ENCODE data around the gene RBM33. TPM values are rescaled to one million over a fixed set of nuclear protein-coding genes. Genes with fewer than 3 reads are reported as not detected.

RBM33 gene
- total RNA-seq, 1 donor from 2014 or later, result 30.8 TPM

DNA sequence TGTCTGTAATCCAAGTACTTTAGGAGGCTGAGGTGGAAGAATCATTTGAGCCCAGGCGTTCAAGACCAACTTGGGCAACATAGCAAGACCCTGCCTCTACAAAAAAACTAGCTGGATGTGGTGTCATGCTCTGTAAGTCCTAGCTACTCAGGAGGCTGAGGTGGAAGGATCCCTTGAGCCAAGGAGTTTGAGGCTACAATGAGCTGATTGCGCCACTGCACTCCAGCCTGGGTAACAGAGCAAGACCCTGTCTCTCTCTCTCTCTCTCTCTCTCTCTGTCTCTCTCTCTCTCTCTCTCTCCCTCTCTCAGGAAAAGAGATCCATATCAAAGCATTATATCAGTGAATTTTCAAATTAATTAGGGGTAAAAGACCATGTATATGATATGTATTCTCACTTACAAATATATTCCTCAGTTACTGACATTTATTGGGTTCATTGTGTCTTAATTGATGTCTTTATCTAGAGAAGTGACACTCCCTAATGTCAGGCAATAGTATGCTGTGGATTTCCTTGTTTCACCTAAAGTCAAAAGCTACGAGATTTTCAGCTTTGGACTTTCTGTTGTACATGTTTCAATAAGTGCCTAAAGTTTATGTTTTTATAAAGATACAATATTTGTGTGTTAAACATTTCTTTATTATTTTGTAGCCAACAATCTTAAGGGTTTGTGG is 91.1 kb downstream of the RBM33 start:
- DNase-seq, result no peak
- Histone ChIP-seq H3K9me3 (replicated peaks) (no peaks in the 10 kb centered on the region), H3K27me3 (ENCODE audit: low read depth) (no peaks in the 10 kb centered on the region), H3K4me1 (peaks cover 33% of the 10 kb centered on the region), H3K36me3 (peaks cover 34% of the 10 kb centered on the region), H3K27ac (replicated peaks) (no peak overlapping the region), H3K4me3 (no peak overlapping the region)
- intact Hi-C loops (cut with micrococcal nuclease), result no loop called here
- TF ChIP-seq, protein P1, sequence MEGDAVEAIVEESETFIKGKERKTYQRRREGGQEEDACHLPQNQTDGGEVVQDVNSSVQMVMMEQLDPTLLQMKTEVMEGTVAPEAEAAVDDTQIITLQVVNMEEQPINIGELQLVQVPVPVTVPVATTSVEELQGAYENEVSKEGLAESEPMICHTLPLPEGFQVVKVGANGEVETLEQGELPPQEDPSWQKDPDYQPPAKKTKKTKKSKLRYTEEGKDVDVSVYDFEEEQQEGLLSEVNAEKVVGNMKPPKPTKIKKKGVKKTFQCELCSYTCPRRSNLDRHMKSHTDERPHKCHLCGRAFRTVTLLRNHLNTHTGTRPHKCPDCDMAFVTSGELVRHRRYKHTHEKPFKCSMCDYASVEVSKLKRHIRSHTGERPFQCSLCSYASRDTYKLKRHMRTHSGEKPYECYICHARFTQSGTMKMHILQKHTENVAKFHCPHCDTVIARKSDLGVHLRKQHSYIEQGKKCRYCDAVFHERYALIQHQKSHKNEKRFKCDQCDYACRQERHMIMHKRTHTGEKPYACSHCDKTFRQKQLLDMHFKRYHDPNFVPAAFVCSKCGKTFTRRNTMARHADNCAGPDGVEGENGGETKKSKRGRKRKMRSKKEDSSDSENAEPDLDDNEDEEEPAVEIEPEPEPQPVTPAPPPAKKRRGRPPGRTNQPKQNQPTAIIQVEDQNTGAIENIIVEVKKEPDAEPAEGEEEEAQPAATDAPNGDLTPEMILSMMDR (IDR thresholded peaks at IDR 0.05; ENCODE audit: borderline replicate concordance), result no peak

- TF ChIP-seq, protein P1 (IDR thresholded peaks at IDR 0.05; ENCODE audit: borderline replicate concordance), result no peak
- no peak overlapping the region for H3K4me3 ChIP-seq
- DNase-seq, result no peak
- no peaks in the 10 kb centered on the region for H3K27me3 ChIP-seq (ENCODE audit: low read depth)
- H3K36me3 ChIP-seq, result peaks cover 54% of the 10 kb centered on the region
- peaks cover 17% of the 10 kb centered on the region for H3K4me1 ChIP-seq
- no peak overlapping the region for H3K27ac ChIP-seq (replicated peaks)
- H3K9me3 ChIP-seq (replicated peaks), result no peaks in the 10 kb centered on the region
- intact Hi-C loops (cut with micrococcal nuclease), result no loop called here
Observed at GRCh38 chr7:155737590-155737989, 93.1 kb downstream of the RBM33 start.

DNA sequence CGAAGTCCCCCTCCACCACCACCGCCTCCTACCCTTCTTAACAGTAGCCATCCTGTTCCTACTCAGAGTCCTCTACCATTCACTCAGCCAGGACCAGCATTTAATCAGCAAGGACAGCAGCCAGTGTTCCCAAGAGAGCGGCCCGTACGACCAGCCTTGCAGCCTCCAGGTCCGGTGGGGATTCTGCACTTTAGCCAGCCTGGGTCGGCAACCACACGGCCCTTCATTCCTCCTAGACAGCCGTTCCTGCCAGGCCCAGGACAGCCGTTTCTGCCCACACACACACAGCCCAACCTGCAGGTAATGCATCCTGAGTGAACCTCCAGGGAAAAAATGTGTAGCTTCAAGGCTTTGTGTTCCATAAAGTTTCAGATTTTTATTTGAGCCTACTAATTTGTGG is 93.6 kb downstream of the RBM33 start:
- Histone ChIP-seq H3K36me3 (peaks cover 59% of the 10 kb centered on the region), H3K4me3 (no peak overlapping the region), H3K27ac (replicated peaks) (no peak overlapping the region), H3K4me1 (peaks cover 12% of the 10 kb centered on the region), H3K9me3 (replicated peaks) (no peaks in the 10 kb centered on the region), H3K27me3 (ENCODE audit: low read depth) (no peaks in the 10 kb centered on the region)
- DNase-seq, result no peak
- intact Hi-C loops (cut with micrococcal nuclease), result loop anchor here (2.0 kb wide), 1 partner anchor 139 kb away; no protein-coding TSS in a partner anchor
- TF ChIP-seq, protein P1 (IDR thresholded peaks at IDR 0.05; ENCODE audit: borderline replicate concordance), result no peak

GRCh38 chr7:155738652-155739537 is 94.4 kb downstream of the RBM33 start:
- Histone ChIP-seq H3K27ac (replicated peaks) (no peak overlapping the region), H3K36me3 (peaks cover 65% of the 10 kb centered on the region), H3K4me1 (peaks cover 4% of the 10 kb centered on the region), H3K4me3 (no peak overlapping the region), H3K9me3 (replicated peaks) (no peaks in the 10 kb centered on the region), H3K27me3 (ENCODE audit: low read depth) (no peaks in the 10 kb centered on the region)
- intact Hi-C loops (cut with micrococcal nuclease), result loop anchor here (2.0 kb wide), 1 partner anchor 140 kb away; no protein-coding TSS in a partner anchor
- peak; percentile 75 for DNase-seq
- TF ChIP-seq, protein P1 (IDR thresholded peaks at IDR 0.05; ENCODE audit: borderline replicate concordance), result peak; percentile 72

- H3K4me1 ChIP-seq, result no peaks in the 10 kb centered on the region
- H3K9me3 ChIP-seq (replicated peaks), result no peaks in the 10 kb centered on the region
- H3K27me3 ChIP-seq (ENCODE audit: low read depth), result no peaks in the 10 kb centered on the region
- intact Hi-C loops (cut with micrococcal nuclease), result loop anchor here (2.0 kb wide), 1 partner anchor 141 kb away; no protein-coding TSS in a partner anchor
- DNase-seq, result no peak
- TF ChIP-seq, protein P1 (IDR thresholded peaks at IDR 0.05; ENCODE audit: borderline replicate concordance), result no peak
- no peak overlapping the region for H3K27ac ChIP-seq (replicated peaks)
- H3K4me3 ChIP-seq, result no peak overlapping the region
- H3K36me3 ChIP-seq, result peaks cover 68% of the 10 kb centered on the region
Observed at GRCh38 chr7:155739538-155740143, 95.2 kb downstream of the RBM33 start.
